COR-L47 (cell line): ENCODE results near the gene ATOH7.
"Not testable (repeated sequence)": the region's sequence is repeated elsewhere in the genome, so short reads cannot be mapped to it uniquely, and the experiment has no call there.

Source experiments
- DNase-seq: peaks from one replicate; lab custom pipeline; 2025; lab: John Stamatoyannopoulos, UW

ATOH7 gene

GRCh38 chr10:68231817-68232251 lies at the start of gene ATOH7:
Gene ATOH7 (minus strand): TSS chr10:68232113. CDS start chr10:68231677, 436 bp downstream.
- DNase-seq: no peak

- no peak for DNase-seq
Observed at GRCh38 chr10:68280758-68281157, 48.8 kb upstream of the ATOH7 start.

GRCh38 chr10:68278906-68279753 lies 47.2 kb upstream of the ATOH7 start:
- not testable (repeated sequence) for DNase-seq

- not testable (repeated sequence) for DNase-seq
Observed at GRCh38 chr10:68277814-68278213, 45.9 kb upstream of the ATOH7 start.

GRCh38 chr10:68276224-68276623 lies 44.3 kb upstream of the ATOH7 start:
- no peak for DNase-seq

- no peak for DNase-seq
Observed at GRCh38 chr10:68275600-68276126, 43.8 kb upstream of the ATOH7 start.

GRCh38 chr10:68272833-68273232 lies 40.9 kb upstream of the ATOH7 start:
- DNase-seq: no peak

GRCh38 chr10:68271196-68271882 lies 39.4 kb upstream of the ATOH7 start:
- no peak for DNase-seq

- DNase-seq: no peak
Observed at GRCh38 chr10:68269562-68270290, 37.8 kb upstream of the ATOH7 start.

GRCh38 chr10:68261132-68261856 lies 29.4 kb upstream of the ATOH7 start:
- no peak for DNase-seq

GRCh38 chr10:68253346-68253745 lies 21.4 kb upstream of the ATOH7 start:
- no peak for DNase-seq

GRCh38 chr10:68251625-68252495 lies 19.9 kb upstream of the ATOH7 start:
- no peak for DNase-seq

GRCh38 chr10:68251151-68251550 lies 19.2 kb upstream of the ATOH7 start:
- DNase-seq: no peak

GRCh38 chr10:68249297-68249696 lies 17.4 kb upstream of the ATOH7 start:
- DNase-seq: no peak

- DNase-seq: no peak
Observed at GRCh38 chr10:68247931-68248330, 16.0 kb upstream of the ATOH7 start.

GRCh38 chr10:68246397-68246796 lies 14.5 kb upstream of the ATOH7 start:
- not testable (repeated sequence) for DNase-seq

GRCh38 chr10:68242051-68242450 lies 10.1 kb upstream of the ATOH7 start:
- DNase-seq: no peak

- no peak for DNase-seq
Observed at GRCh38 chr10:68239596-68240150, 7.8 kb upstream of the ATOH7 start.

GRCh38 chr10:68239069-68239468 lies 7.2 kb upstream of the ATOH7 start:
- DNase-seq: no peak

GRCh38 chr10:68238371-68238770 lies 6.5 kb upstream of the ATOH7 start:
- DNase-seq: no peak
